ENCODE results near the gene C12orf76.

DNA sequence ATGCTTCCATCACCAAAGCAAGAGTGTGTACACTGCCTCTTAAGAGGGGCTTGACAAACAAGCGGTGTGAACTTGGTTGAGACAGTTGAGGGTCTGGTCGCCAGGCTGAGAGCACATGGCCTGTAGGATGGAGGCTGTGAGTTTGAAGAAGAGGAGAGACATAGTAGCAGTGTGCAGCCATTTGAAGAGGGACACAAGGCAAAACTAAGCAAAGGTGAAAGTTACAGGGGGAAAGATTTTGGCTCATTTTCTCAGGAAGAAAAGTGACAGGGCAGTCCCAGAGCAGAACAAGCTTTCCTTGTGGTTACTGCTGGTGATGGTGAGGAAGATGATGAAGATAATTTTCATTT lies 11.3 kb upstream of the C12orf76 start:
- TF ChIP-seq, protein P1, sequence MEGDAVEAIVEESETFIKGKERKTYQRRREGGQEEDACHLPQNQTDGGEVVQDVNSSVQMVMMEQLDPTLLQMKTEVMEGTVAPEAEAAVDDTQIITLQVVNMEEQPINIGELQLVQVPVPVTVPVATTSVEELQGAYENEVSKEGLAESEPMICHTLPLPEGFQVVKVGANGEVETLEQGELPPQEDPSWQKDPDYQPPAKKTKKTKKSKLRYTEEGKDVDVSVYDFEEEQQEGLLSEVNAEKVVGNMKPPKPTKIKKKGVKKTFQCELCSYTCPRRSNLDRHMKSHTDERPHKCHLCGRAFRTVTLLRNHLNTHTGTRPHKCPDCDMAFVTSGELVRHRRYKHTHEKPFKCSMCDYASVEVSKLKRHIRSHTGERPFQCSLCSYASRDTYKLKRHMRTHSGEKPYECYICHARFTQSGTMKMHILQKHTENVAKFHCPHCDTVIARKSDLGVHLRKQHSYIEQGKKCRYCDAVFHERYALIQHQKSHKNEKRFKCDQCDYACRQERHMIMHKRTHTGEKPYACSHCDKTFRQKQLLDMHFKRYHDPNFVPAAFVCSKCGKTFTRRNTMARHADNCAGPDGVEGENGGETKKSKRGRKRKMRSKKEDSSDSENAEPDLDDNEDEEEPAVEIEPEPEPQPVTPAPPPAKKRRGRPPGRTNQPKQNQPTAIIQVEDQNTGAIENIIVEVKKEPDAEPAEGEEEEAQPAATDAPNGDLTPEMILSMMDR (conservative IDR thresholded peaks at IDR 0.05): no peak
- TF ChIP-seq ZFX (IDR thresholded peaks at IDR 0.05): no peak
